Smooth muscle cell (in vitro differentiated cells): ENCODE measurements around the gene LCN15. TPM values are rescaled to one million over a fixed set of nuclear protein-coding genes. Genes with fewer than 3 reads are reported as not detected.

Source experiments
- DNase-seq: peaks from one replicate; lab custom pipeline; 2025; ENCODE audit not compliant: unreplicated experiment; lab: John Stamatoyannopoulos, UW
- H2AFZ ChIP-seq: fragments of 200-600 bp; sonication (generic); 2 replicates; pipeline ENCODE4 v1.6.0; 2016; ENCODE audit warnings: antibody characterized with exemption, low read depth, mild to moderate bottlenecking
- H3F3A ChIP-seq: fragments of 200-600 bp; sonication (generic); 2 replicates; pipeline ENCODE4 v1.6.0; 2017; ENCODE audit warnings: antibody characterized with exemption, low read depth
- H3K27ac ChIP-seq: fragments of 200-600 bp; sonication (generic); 2 replicates; pipeline ENCODE4 v1.5.1; 2016; ENCODE audit warnings: low read depth, mild to moderate bottlenecking
- H3K27me3 ChIP-seq: fragments of 200-600 bp; sonication (generic); 2 replicates; pipeline ENCODE4 v1.6.1; 2016; ENCODE audit warnings: low read depth, mild to moderate bottlenecking
- H3K36me3 ChIP-seq: fragments of 200-600 bp; sonication (generic); 2 replicates; pipeline ENCODE4 v1.5.1; 2016; ENCODE audit warnings: low read depth
- H3K4me1 ChIP-seq: fragments of 200-600 bp; sonication (generic); 2 replicates; pipeline ENCODE4 v1.5.1; 2016; ENCODE audit warnings: low read depth
- H3K4me2 ChIP-seq: fragments of 200-600 bp; sonication (generic); 2 replicates; pipeline ENCODE4 v1.6.0; 2016; ENCODE audit warnings: mild to moderate bottlenecking
- H3K4me3 ChIP-seq: fragments of 200-600 bp; sonication (generic); 2 replicates; pipeline ENCODE4 v1.5.1; 2016; ENCODE audit warnings: mild to moderate bottlenecking
- H3K79me2 ChIP-seq: fragments of 200-600 bp; sonication (generic); 2 replicates; pipeline ENCODE4 v1.6.0; 2016; ENCODE audit warnings: low read depth, mild to moderate bottlenecking
- H3K9ac ChIP-seq: fragments of 200-600 bp; sonication (generic); 2 replicates; pipeline ENCODE4 v1.6.0; 2016; ENCODE audit warnings: low read depth
- H3K9me3 ChIP-seq: fragments of 200-600 bp; sonication (generic); replicated peaks from 2 replicates; pipeline ENCODE4 v1.5.1; 2016; ENCODE audit warnings: low read depth
- H4K20me1 ChIP-seq: fragments of 200-600 bp; sonication (generic); 2 replicates; pipeline ENCODE4 v1.6.0; 2016; ENCODE audit warnings: low read depth
- CTCF ChIP-seq: fragments of 200-600 bp; sonication (generic); IDR thresholded peaks from 2 replicates; pipeline ENCODE4 v1.5.1; 2017; ENCODE audit warnings: borderline replicate concordance, mild to moderate bottlenecking, antibody characterized with exemption; ENCODE audit not compliant: insufficient read depth, poor library complexity, severe bottlenecking
- WGBS: methylation state at CpG from one replicate; pipeline ENCODE4 v1.1.7; 2016; ENCODE audit warnings: low lambda C conversion rate; 5-methylcytosine and 5-hydroxymethylcytosine counted together
- polyA plus RNA-seq: library from polyadenylated mRNA; unstranded; fragments of >200 nt; fragmentation: Nextera tagmentation; extraction: Ambion mirVana; gene quantifications from 2 replicates; pipeline ENCODE4 v1.2.1, GENCODE V29; 2016
- total RNA-seq: library from RNA; depleted of rRNA; stranded (reverse); fragments of >200 nt; gene quantifications from 2 replicates; pipeline ENCODE4 v1.2.3, GENCODE V29; 2014

Gene LCN15
- total and polyA plus RNA-seq, 2 experiments from 2014 or later: not detected

DNA sequence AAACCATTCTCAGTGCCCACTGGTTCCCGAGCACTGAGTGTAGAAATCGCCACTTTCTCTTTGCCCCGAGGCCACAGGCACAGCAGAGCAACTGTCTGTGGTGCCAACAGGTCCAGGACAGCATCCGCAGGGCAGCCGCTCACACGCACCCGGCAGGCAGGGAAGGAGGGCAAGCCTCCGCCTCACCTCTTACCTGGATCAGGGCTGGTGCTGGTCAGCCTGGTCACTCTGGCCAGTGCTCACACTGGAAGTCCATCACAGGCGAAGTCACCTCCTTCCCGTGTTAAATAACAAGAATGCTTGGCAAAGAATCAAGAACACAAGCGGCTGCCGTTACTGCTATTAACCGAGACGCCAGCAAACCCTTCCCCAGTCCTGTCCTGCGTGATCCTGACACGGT, 38.2 kb downstream of the LCN15 start:
- H3K4me3 ChIP-seq: peak overlapping the region; percentile 98
- H2AFZ ChIP-seq: no peak overlapping the region
- H3K9me3 ChIP-seq: no peaks in the 10 kb centered on the region
- peak overlapping the region; percentile 97 for H3K4me2 ChIP-seq
- H3K27ac ChIP-seq: peak overlapping the region; percentile 63
- no peak overlapping the region for H3K9ac ChIP-seq
- no peak for TF ChIP-seq CTCF
- H3K79me2 ChIP-seq: peaks cover 36% of the 10 kb centered on the region
- DNase-seq: no peak
- H3K36me3 ChIP-seq: no peaks in the 10 kb centered on the region
- H3K4me1 ChIP-seq: peaks cover 17% of the 10 kb centered on the region
- WGBS: 70% methylated on average over 16 of the region's 16 CpGs
- no peaks in the 10 kb centered on the region for H3F3A ChIP-seq
- H4K20me1 ChIP-seq: peaks cover 75% of the 10 kb centered on the region
- no peaks in the 10 kb centered on the region for H3K27me3 ChIP-seq

GRCh38 chr9:136725612-136726011, 38.7 kb downstream of the LCN15 start:
- WGBS: 40% methylated on average over 10 of the region's 10 CpGs
- H3K36me3 ChIP-seq: no peaks in the 10 kb centered on the region

DNA sequence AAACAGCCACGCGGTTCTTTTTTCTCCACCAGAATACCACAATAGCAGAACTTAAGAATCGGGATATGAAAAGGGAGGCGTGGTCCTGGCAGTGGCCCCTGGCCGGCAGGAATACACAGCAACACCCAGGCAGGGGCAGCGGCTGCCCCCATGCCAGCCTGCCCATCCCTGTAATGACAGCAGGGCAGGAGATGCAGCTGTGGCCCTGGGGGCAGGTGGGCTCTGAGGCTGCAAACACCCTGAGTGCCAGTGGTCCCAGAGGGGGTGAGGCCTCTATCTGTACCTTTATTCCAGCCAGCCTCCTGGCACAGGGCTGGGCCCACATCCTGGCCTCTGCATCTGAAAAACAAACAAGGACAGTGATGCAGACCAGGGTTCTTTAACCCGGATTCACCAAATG, 39.5 kb downstream of the LCN15 start:
- Histone ChIP-seq H3K4me2 (no peak overlapping the region), H3K27ac (no peak overlapping the region), H2AFZ (no peak overlapping the region), H3K9me3 (no peaks in the 10 kb centered on the region), H3K9ac (no peak overlapping the region), H4K20me1 (peaks cover 86% of the 10 kb centered on the region), H3F3A (no peaks in the 10 kb centered on the region), H3K4me1 (peaks cover 17% of the 10 kb centered on the region), H3K27me3 (no peaks in the 10 kb centered on the region), H3K36me3 (no peaks in the 10 kb centered on the region), H3K4me3 (no peak overlapping the region), H3K79me2 (peaks cover 28% of the 10 kb centered on the region)
- WGBS: 98% methylated on average over 7 of the region's 7 CpGs
- TF ChIP-seq CTCF: no peak
- no peak for DNase-seq

More at GRCh38 chr9:136725612-136726011, 38.7 kb downstream of the LCN15 start:
- Histone ChIP-seq H3K27ac (peak overlapping the region; percentile 63), H2AFZ (no peak overlapping the region), H3K4me3 (peak overlapping the region; percentile 98), H3K79me2 (peaks cover 35% of the 10 kb centered on the region), H3F3A (no peaks in the 10 kb centered on the region), H3K9ac (no peak overlapping the region), H3K9me3 (no peaks in the 10 kb centered on the region), H4K20me1 (peaks cover 78% of the 10 kb centered on the region), H3K4me2 (peak overlapping the region; percentile 97), H3K27me3 (no peaks in the 10 kb centered on the region), H3K4me1 (peaks cover 17% of the 10 kb centered on the region)
- no peak for DNase-seq
- no peak for TF ChIP-seq CTCF

DNA sequence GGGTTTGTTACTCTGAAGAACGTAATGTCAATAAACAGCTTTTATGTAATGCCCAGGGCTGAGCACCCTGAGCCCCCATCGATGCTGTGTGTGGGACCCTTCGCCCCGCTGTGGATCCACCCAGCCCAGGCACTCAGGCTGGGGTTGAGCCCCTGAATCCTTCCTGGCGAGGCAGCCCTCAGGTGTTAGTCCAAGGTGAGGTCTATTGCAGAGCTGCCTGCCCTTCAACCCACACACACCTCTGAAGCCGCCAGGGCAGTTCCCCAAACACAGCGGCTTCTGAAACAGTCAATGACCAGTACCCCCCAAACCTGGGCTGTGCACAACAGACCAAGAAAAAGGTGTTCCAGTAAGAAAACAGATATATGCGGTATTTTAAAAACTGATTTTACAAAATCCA, 40.3 kb downstream of the LCN15 start:
- Histone ChIP-seq H3K4me3 (no peak overlapping the region), H3K9me3 (no peaks in the 10 kb centered on the region), H3K36me3 (no peaks in the 10 kb centered on the region), H3K27me3 (no peaks in the 10 kb centered on the region), H3K9ac (no peak overlapping the region), H4K20me1 (peaks cover 89% of the 10 kb centered on the region), H3F3A (no peaks in the 10 kb centered on the region), H2AFZ (no peak overlapping the region), H3K27ac (no peak overlapping the region), H3K4me2 (no peak overlapping the region), H3K79me2 (peaks cover 22% of the 10 kb centered on the region), H3K4me1 (peaks cover 17% of the 10 kb centered on the region)
- WGBS: 95% methylated on average over 8 of the region's 8 CpGs
- DNase-seq: no peak
- no peak for TF ChIP-seq CTCF
